NCI-H774 (cell line): ENCODE results near the gene RTKN.

Source experiments
- DNase-seq: peaks from one replicate; lab custom pipeline; 2025; lab: John Stamatoyannopoulos, UW

RTKN gene

GRCh38 chr2:74416778-74417177 is 25.0 kb downstream of the RTKN start:
- DNase-seq, result no peak

DNA sequence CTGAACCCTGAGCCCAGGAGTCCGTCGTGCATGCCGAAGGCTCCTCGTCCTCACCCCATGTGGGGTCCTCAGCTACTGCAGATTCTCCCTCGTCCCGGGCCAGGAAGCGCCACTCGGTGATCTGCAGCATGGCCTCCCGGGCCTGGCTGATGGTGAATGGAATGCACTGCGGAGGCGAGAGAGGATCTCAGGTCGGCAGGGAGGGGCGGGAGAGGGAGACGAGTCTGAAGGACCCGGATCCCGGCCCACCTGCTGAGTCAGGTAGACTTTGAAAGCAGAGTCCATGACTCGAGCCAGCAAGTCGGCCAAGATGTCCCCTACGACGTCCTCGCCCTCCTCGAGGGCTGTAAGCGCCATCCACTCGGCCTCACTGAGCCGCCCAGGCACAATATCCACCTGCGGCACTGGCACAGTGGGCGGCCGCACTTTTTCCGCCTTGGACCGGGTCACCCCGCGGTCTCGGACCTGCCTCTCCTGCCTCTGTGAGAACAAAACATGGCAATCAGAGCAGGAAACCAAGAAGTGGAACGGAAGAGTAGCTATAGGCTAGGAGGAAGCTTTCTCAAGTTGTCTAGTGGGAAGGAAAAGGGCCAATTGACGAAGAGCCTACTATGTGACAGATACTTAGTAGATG is 25.9 kb downstream of the RTKN start:
- DNase-seq, result no peak

GRCh38 chr2:74414881-74415761 is 26.6 kb downstream of the RTKN start:
- no peak for DNase-seq

GRCh38 chr2:74414441-74414840 is 27.3 kb downstream of the RTKN start:
- DNase-seq, result no peak

- DNase-seq, result no peak
These were observed 28.6 kb downstream of the RTKN start for GRCh38 chr2:74413001-74413698.

DNA sequence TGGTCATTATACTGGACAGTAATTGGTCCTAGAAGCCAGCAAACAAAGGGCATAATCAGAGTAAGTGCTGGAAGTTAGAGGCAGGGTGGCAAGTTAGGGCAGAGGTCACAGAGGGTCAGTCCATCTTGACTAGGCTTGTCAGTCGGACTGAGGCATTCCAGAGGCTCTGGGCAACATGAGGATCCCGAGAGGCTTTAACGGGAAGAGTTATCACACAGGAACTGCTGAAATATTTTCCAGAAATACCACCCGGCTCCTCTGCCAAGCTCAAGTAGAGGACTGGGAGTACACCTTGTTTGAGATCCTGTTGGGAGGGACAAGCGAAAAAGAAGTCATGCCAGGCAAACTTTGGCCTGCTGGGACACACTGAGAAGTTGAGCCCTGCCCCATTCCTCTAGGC is 34.1 kb downstream of the RTKN start:
- DNase-seq, result no peak

GRCh38 chr2:74406035-74406434 is 35.7 kb downstream of the RTKN start:
- no peak for DNase-seq

- DNase-seq, result no peak
These were observed 39.8 kb downstream of the RTKN start for GRCh38 chr2:74401891-74402290.

- no peak for DNase-seq
These were observed 42.0 kb downstream of the RTKN start for GRCh38 chr2:74399785-74400184.

DNA sequence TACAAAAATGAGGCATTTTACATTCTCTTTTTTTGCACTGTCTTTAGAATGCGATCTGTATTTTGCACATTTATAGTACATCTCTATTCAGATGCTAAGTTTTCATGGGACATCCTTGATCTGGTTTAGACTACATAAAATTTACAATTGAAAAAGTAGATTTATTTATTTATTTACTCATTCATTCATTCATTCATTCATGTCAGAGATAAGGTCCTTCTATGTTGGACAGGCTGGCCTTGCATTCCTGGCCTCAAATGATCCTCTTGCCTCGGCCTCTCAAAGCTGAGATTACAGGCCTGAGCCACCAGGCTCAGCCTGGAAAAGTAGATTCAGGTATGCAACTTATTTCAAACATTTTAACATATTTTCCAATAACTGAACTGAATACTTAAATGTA is 45.6 kb downstream of the RTKN start:
- DNase-seq, result no peak

GRCh38 chr2:74393525-74393924 is 48.2 kb downstream of the RTKN start:
- DNase-seq, result no peak

DNA sequence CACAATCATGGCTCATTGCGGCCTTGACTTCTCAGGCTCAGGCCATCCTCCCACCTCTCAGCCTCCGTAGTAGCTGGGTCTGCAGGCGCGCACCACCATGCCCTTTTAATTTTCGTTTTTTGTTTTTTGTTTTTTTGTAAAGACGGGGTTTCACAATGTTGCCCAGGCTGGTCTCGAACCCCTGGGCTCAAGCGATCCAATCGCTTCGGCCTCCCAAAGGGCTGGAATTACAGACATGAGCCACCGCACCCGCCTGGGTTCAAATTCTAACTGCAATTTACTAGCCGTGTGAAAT is 49.3 kb downstream of the RTKN start:
- DNase-seq, result no peak

GRCh38 chr2:74391580-74392448 is 49.9 kb downstream of the RTKN start:
- peak; percentile 79 for DNase-seq

- DNase-seq, result no peak
These were observed 50.5 kb downstream of the RTKN start for GRCh38 chr2:74391209-74391579.

DNA sequence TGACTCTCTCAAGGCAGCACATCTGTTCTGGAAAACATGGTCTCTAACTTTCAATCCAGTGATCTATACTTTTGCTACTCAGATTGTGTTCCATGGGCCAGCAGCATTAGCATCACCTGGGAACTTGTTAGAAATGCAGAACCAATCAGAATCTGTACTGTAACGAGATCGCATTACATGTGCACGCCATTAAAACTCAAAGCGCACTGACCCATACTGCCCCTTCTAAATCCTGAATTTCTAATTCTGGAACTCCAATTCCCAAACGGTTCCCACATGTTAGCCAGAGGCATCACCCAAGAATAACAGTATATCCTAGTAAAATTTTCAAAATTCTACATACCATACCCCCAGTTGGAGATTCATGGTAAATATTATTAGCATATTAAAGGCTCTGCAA is 51.1 kb downstream of the RTKN start:
- no peak for DNase-seq

- no peak for DNase-seq
These were observed 54.4 kb downstream of the RTKN start for GRCh38 chr2:74387346-74387745.

- no peak for DNase-seq
These were observed 56.3 kb downstream of the RTKN start for GRCh38 chr2:74385396-74385795.

DNA sequence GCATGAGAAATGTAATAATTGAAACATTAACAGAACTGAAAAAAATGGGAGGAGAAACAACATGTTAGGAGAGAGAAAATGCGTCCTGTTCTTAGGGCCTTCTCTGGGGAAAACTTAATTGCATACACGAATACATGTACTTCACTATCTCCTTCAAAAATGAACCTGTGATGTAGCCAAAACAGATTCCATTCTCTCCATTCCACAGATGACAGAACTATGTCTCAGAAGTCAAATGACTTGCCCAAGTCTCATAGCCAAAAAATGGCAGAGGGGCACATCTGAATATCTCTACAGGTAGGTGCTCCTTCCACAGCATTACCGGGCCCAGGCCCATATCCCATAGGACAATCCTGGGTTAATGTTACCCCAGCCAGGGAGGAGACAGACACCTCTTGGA is 57.7 kb downstream of the RTKN start:
- no peak for DNase-seq

DNA sequence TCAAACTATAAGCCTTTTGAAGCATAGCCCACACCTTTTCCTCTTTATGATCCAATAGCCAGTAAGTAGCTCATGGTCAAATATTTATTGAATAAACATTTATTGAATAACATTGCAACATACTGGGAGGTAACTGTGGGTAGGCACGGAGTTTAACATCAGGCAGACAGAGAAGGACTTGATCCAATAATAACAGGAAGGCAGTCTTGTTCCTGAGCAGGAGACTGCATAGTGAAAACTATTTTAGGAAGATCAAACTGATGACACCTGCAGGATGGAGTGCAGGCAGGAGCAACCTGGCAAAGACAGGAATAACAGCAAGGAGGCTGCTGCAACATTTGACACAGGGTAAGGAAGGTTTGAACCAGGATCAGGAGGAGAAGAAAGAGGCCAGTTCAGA is 58.5 kb downstream of the RTKN start:
- no peak for DNase-seq

GRCh38 chr2:74381751-74382150 is 60.0 kb downstream of the RTKN start:
- no peak for DNase-seq

DNA sequence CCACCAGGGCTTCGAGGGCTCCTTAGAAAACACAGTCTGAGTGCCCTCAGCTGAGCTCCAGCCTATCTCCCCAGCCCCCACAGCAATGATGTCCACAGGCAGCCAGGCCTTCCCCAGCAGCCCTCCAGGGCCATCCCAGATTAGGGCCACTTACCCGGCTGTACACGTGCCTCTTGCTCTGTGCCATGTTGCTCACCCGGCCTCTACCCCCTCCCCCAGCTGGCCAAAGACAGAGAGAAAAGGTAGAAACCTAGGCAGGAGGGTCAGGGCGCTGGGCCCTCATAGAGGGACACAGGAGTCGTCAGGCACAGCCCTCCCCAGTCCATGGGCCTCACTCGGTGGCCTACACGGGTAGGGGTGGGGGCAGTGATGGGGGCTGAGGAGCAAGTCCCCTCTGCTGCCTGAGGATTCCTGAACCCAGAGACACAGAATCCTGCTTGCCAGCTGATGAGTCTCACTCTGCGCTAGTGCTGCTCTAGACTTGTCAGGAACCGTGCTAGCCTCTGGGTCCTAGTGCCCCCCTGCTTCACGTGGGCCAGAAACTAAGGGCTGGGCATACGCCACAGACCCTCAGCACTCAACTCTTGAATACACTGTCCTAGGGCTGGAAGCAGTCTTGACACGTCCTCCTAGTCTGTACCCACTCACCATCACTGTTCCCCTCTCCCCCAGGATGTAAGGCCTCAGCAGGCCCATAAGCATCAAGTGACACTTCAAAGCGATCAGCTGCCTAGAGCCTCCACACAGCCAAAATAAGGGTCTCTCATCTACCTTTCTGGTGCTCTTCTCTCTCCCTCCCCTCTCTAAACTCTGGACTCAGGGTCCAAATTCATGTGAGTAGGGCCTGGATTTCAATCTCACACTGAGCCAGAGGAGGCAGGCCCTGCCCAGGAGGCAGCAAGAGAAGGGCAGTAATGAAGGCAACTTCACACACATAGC is 61.6 kb downstream of the RTKN start, which contains the start of gene DCTN1:
Gene DCTN1, minus strand, starts transcription at position 461 of the 939 bp plus-strand sequence. Its CDS starts 274 bp downstream, at position 187.
- DNase-seq, result no peak
